ENCODE results near the gene GABBR2. TPM values are rescaled to one million over a fixed set of nuclear protein-coding genes. Genes with fewer than 3 reads are reported as not detected.

The GABBR2 gene
- total and polyA plus RNA-seq, 4 donors = 20.0 to 140 (median 93.3) TPM

- no peak overlapping the region for H3K4me3 ChIP-seq (ENCODE audit: low read depth, low read length)
- DNase-seq (ENCODE audit: low read depth in 4 of 6, low spot score in 6 of 6) = no peak
- peaks cover 3% of the 10 kb centered on the region for H3K4me1 ChIP-seq (ENCODE audit: control insufficient read depth, insufficient read depth, low read length)
- H3K27me3 ChIP-seq (ENCODE audit: control insufficient read depth, insufficient read depth, low read length) = no peaks in the 10 kb centered on the region
- no peaks in the 10 kb centered on the region for H3K9me3 ChIP-seq (ENCODE audit: control insufficient read depth, insufficient read depth, low read length)
- WGBS (ENCODE audit: insufficient coverage) = no CpG with 5 or more reads among the region's 3 CpGs
- no peak overlapping the region for H3K27ac ChIP-seq (ENCODE audit: low read depth, low read length)
- H3K36me3 ChIP-seq (ENCODE audit: control insufficient read depth, insufficient read depth, low read length) = peaks cover 31% of the 10 kb centered on the region
Measured at GRCh38 chr9:98385751-98386150, 323.0 kb downstream of the GABBR2 start.

- DNase-seq (ENCODE audit: low read depth in 4 of 6, low spot score in 6 of 6) = peak in 1 of 6 donors; percentile 21
- Histone ChIP-seq H3K27me3 (ENCODE audit: control insufficient read depth, insufficient read depth, low read length) (no peaks in the 10 kb centered on the region), H3K9me3 (ENCODE audit: control insufficient read depth, insufficient read depth, low read length) (no peaks in the 10 kb centered on the region), H3K4me1 (ENCODE audit: control insufficient read depth, insufficient read depth, low read length) (peaks cover 12% of the 10 kb centered on the region), H3K27ac (ENCODE audit: low read depth, low read length) (no peak overlapping the region), H3K36me3 (ENCODE audit: control insufficient read depth, insufficient read depth, low read length) (peaks cover 37% of the 10 kb centered on the region), H3K4me3 (ENCODE audit: low read depth, low read length) (no peak overlapping the region)
- WGBS (ENCODE audit: insufficient coverage) = 57% methylated on average over 3 of the region's 4 CpGs
Measured at GRCh38 chr9:98383758-98384157, 325.0 kb downstream of the GABBR2 start.

GRCh38 chr9:98381311-98382103 lies 327.2 kb downstream of the GABBR2 start:
- Histone ChIP-seq H3K9me3 (ENCODE audit: control insufficient read depth, insufficient read depth, low read length) (no peaks in the 10 kb centered on the region), H3K27me3 (ENCODE audit: control insufficient read depth, insufficient read depth, low read length) (no peaks in the 10 kb centered on the region), H3K27ac (ENCODE audit: low read depth, low read length) (no peak overlapping the region), H3K4me3 (ENCODE audit: low read depth, low read length) (no peak overlapping the region), H3K36me3 (ENCODE audit: control insufficient read depth, insufficient read depth, low read length) (peaks cover 38% of the 10 kb centered on the region), H3K4me1 (ENCODE audit: control insufficient read depth, insufficient read depth, low read length) (peaks cover 12% of the 10 kb centered on the region)
- WGBS (ENCODE audit: insufficient coverage) = 65% methylated on average over 7 of the region's 12 CpGs
- peak in 1 of 6 donors; percentile 7 for DNase-seq (ENCODE audit: low read depth in 4 of 6, low spot score in 6 of 6)

- no peak overlapping the region for H3K27ac ChIP-seq (ENCODE audit: low read depth, low read length)
- peaks cover 42% of the 10 kb centered on the region for H3K36me3 ChIP-seq (ENCODE audit: control insufficient read depth, insufficient read depth, low read length)
- 33% methylated on average over 19 of the region's 19 CpGs for WGBS (ENCODE audit: insufficient coverage)
- no peaks in the 10 kb centered on the region for H3K27me3 ChIP-seq (ENCODE audit: control insufficient read depth, insufficient read depth, low read length)
- DNase-seq (ENCODE audit: low read depth in 4 of 6, low spot score in 6 of 6) = peak in 4 of 6 donors; percentile 24 to 75 (median 51)
- H3K9me3 ChIP-seq (ENCODE audit: control insufficient read depth, insufficient read depth, low read length) = no peaks in the 10 kb centered on the region
- no peak overlapping the region for H3K4me3 ChIP-seq (ENCODE audit: low read depth, low read length)
- peaks cover 12% of the 10 kb centered on the region for H3K4me1 ChIP-seq (ENCODE audit: control insufficient read depth, insufficient read depth, low read length)
Measured at GRCh38 chr9:98380065-98380681, 328.6 kb downstream of the GABBR2 start.

GRCh38 chr9:98379572-98379971 lies 329.2 kb downstream of the GABBR2 start:
- Histone ChIP-seq H3K36me3 (ENCODE audit: control insufficient read depth, insufficient read depth, low read length) (peaks cover 43% of the 10 kb centered on the region), H3K27me3 (ENCODE audit: control insufficient read depth, insufficient read depth, low read length) (no peaks in the 10 kb centered on the region), H3K9me3 (ENCODE audit: control insufficient read depth, insufficient read depth, low read length) (no peaks in the 10 kb centered on the region), H3K27ac (ENCODE audit: low read depth, low read length) (no peak overlapping the region), H3K4me1 (ENCODE audit: control insufficient read depth, insufficient read depth, low read length) (peaks cover 12% of the 10 kb centered on the region), H3K4me3 (ENCODE audit: low read depth, low read length) (no peak overlapping the region)
- no CpG with 5 or more reads among the region's 1 CpG for WGBS (ENCODE audit: insufficient coverage)
- no peak for DNase-seq (ENCODE audit: low read depth in 4 of 6, low spot score in 6 of 6)

GRCh38 chr9:98378794-98379193 lies 329.9 kb downstream of the GABBR2 start:
- H3K27ac ChIP-seq (ENCODE audit: low read depth, low read length) = no peak overlapping the region
- peaks cover 43% of the 10 kb centered on the region for H3K36me3 ChIP-seq (ENCODE audit: control insufficient read depth, insufficient read depth, low read length)
- DNase-seq (ENCODE audit: low read depth in 4 of 6, low spot score in 6 of 6) = no peak
- no peaks in the 10 kb centered on the region for H3K9me3 ChIP-seq (ENCODE audit: control insufficient read depth, insufficient read depth, low read length)
- H3K4me1 ChIP-seq (ENCODE audit: control insufficient read depth, insufficient read depth, low read length) = peaks cover 12% of the 10 kb centered on the region
- H3K4me3 ChIP-seq (ENCODE audit: low read depth, low read length) = no peak overlapping the region
- no peaks in the 10 kb centered on the region for H3K27me3 ChIP-seq (ENCODE audit: control insufficient read depth, insufficient read depth, low read length)
- WGBS (ENCODE audit: insufficient coverage) = 91% methylated on average over 5 of the region's 5 CpGs

- no peak overlapping the region for H3K4me3 ChIP-seq (ENCODE audit: low read depth, low read length)
- H3K36me3 ChIP-seq (ENCODE audit: control insufficient read depth, insufficient read depth, low read length) = peaks cover 43% of the 10 kb centered on the region
- H3K27ac ChIP-seq (ENCODE audit: low read depth, low read length) = no peak overlapping the region
- 96% methylated on average over 7 of the region's 8 CpGs for WGBS (ENCODE audit: insufficient coverage)
- DNase-seq (ENCODE audit: low read depth in 4 of 6, low spot score in 6 of 6) = no peak
- H3K27me3 ChIP-seq (ENCODE audit: control insufficient read depth, insufficient read depth, low read length) = no peaks in the 10 kb centered on the region
- no peaks in the 10 kb centered on the region for H3K9me3 ChIP-seq (ENCODE audit: control insufficient read depth, insufficient read depth, low read length)
- peaks cover 14% of the 10 kb centered on the region for H3K4me1 ChIP-seq (ENCODE audit: control insufficient read depth, insufficient read depth, low read length)
Measured at GRCh38 chr9:98378206-98378780, 330.4 kb downstream of the GABBR2 start.

GRCh38 chr9:98375138-98375726 lies 333.5 kb downstream of the GABBR2 start:
- Histone ChIP-seq H3K27me3 (ENCODE audit: control insufficient read depth, insufficient read depth, low read length) (no peaks in the 10 kb centered on the region), H3K4me3 (ENCODE audit: low read depth, low read length) (no peak overlapping the region), H3K4me1 (ENCODE audit: control insufficient read depth, insufficient read depth, low read length) (peaks cover 18% of the 10 kb centered on the region), H3K27ac (ENCODE audit: low read depth, low read length) (no peak overlapping the region), H3K36me3 (ENCODE audit: control insufficient read depth, insufficient read depth, low read length) (peaks cover 52% of the 10 kb centered on the region), H3K9me3 (ENCODE audit: control insufficient read depth, insufficient read depth, low read length) (no peaks in the 10 kb centered on the region)
- WGBS (ENCODE audit: insufficient coverage) = 91% methylated on average over 3 of the region's 3 CpGs
- no peak for DNase-seq (ENCODE audit: low read depth in 4 of 6, low spot score in 6 of 6)

- Histone ChIP-seq H3K27me3 (ENCODE audit: control insufficient read depth, insufficient read depth, low read length) (no peaks in the 10 kb centered on the region), H3K4me3 (ENCODE audit: low read depth, low read length) (no peak overlapping the region), H3K36me3 (ENCODE audit: control insufficient read depth, insufficient read depth, low read length) (peaks cover 56% of the 10 kb centered on the region), H3K27ac (ENCODE audit: low read depth, low read length) (no peak overlapping the region), H3K4me1 (ENCODE audit: control insufficient read depth, insufficient read depth, low read length) (peaks cover 13% of the 10 kb centered on the region), H3K9me3 (ENCODE audit: control insufficient read depth, insufficient read depth, low read length) (no peaks in the 10 kb centered on the region)
- WGBS (ENCODE audit: insufficient coverage) = 74% methylated on average over 9 of the region's 10 CpGs
- no peak for DNase-seq (ENCODE audit: low read depth in 4 of 6, low spot score in 6 of 6)
Measured at GRCh38 chr9:98374385-98375051, 334.2 kb downstream of the GABBR2 start.

Measured in spinal cord (tissue), 10 donors.